AG09319 (cell line): ENCODE measurements around the gene SFMBT2.

Experiments
- DNase-seq: peaks from one replicate; pipeline ENCODE4 v3.0.0-alpha.2; 2010; ENCODE audit warnings: low read depth; ENCODE audit errors: extremely low read depth
- TF ChIP-seq, protein P1 (sequence below): IDR thresholded peaks from 2 replicates; pipeline ENCODE4 v1.5.1; 2011; ENCODE audit warnings: low read depth, mild to moderate bottlenecking, inconsistent platforms, low read length, moderate library complexity

SFMBT2 gene

DNA sequence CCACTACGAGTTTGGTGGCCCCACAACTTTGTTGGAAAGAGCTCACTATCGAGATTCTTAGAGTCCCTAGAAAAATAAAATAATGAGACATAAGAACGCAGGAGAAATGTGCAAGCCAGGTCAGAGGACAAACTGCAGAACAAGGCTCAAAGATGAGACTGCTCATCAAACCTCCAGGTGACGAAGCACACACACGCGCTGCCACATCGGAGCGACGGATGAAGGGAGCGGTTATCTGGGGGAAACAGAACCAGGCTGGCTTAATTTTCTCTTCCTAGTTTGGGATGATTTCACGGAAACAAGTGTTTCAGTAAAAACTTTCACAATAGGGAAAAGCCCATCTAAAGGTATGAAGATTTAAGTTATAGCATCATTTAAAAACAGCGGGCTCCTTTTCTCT, 231.3 kb downstream of the SFMBT2 start:
- DNase-seq: no peak
- TF ChIP-seq, protein P1, sequence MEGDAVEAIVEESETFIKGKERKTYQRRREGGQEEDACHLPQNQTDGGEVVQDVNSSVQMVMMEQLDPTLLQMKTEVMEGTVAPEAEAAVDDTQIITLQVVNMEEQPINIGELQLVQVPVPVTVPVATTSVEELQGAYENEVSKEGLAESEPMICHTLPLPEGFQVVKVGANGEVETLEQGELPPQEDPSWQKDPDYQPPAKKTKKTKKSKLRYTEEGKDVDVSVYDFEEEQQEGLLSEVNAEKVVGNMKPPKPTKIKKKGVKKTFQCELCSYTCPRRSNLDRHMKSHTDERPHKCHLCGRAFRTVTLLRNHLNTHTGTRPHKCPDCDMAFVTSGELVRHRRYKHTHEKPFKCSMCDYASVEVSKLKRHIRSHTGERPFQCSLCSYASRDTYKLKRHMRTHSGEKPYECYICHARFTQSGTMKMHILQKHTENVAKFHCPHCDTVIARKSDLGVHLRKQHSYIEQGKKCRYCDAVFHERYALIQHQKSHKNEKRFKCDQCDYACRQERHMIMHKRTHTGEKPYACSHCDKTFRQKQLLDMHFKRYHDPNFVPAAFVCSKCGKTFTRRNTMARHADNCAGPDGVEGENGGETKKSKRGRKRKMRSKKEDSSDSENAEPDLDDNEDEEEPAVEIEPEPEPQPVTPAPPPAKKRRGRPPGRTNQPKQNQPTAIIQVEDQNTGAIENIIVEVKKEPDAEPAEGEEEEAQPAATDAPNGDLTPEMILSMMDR: no peak

DNA sequence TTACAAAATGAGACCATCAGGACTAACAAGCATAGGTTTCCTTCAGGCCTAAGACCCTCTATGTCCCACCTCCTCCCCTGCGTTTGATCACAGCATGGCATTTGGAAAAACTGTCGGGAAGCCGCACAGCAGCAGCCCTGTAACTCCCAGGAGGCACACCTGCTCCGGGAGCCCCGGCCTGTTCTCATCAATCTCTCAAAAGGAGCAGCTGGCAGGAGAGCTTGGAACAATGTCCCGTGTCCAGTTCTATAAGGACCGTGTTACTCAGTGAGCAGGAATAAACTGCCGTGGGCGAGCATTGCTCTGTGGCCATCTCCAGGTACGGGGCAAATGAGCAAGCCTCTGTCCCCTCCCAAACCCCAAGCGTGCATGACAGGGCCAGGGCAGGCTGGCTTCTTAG, 236.9 kb downstream of the SFMBT2 start:
- TF ChIP-seq, protein P1: no peak
- no peak for DNase-seq

DNA sequence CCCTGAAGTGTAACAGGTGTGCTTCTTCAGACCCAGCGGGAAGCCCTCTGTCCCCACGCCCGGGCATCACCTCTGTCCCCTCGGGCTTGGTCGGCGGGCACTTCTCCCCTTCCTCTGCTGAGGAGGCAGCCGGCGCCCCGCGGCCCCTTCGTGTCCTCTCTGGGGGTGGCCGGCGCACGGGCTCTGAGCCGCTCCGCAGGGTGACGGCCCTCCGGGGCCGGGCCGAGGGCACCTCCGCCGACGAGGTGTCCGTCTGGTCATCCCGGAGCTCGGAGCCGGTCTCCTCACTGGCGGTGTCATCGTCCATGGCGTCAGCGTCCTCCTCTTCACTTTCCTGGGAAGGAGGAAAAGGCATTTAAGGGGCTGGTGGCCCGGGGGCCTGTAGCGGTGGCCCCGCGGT, 239.0 kb downstream of the SFMBT2 start:
- TF ChIP-seq, protein P1: no peak
- DNase-seq: no peak

DNA sequence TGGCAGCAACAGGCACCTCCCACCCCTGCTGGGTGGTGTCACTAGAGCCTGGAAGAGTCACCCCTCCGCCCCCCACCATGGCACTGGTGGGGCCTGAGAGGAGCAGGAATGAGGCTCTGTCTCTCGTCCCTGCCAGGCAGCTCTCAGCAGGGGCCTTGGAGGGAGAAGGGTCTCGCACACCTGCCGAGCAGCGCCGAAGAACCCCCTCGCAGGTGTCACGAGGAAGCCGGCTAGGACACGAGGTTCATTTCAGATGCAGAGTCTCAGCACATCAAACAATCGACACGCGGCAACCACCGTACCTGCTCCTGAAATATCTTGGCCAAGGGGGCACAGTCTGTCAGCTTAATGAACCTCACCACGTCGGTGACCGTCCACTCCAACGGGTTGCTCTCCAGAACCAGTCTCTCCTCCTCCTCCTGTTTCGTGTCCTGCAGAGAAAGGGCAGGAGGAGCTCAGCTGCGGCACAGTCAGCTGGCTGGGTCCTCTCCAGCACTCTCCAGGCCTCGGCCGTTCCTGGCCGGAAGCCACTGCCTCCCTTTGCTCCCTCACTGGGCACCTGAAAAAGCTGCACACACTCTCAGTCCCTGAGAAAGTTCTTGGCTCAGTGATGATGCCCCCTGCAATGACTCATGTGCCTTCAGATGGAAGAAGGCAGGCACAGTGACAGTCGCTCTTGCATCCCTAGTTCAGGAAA, 240.1 kb downstream of the SFMBT2 start:
- TF ChIP-seq, protein P1: no peak
- DNase-seq: no peak

DNA sequence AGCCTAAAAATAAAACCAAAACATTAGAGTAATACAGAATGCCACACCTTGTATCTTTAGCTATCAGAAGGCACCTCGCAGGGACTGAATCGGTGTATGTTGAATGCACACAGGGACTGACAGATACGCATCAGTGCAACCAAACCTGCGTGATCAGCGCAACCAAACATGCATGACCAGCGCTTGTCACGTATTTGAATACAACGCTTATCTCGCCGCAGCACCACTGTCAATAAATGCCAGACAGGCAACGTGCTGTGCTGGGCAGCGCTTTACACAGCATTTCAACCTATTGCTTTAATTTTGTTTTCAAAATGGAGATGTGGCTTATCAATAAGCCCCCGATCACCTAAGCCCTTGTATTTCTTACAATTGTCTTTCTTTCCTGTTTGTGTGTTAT, 242.4 kb downstream of the SFMBT2 start:
- TF ChIP-seq, protein P1: no peak
- DNase-seq: no peak

DNA sequence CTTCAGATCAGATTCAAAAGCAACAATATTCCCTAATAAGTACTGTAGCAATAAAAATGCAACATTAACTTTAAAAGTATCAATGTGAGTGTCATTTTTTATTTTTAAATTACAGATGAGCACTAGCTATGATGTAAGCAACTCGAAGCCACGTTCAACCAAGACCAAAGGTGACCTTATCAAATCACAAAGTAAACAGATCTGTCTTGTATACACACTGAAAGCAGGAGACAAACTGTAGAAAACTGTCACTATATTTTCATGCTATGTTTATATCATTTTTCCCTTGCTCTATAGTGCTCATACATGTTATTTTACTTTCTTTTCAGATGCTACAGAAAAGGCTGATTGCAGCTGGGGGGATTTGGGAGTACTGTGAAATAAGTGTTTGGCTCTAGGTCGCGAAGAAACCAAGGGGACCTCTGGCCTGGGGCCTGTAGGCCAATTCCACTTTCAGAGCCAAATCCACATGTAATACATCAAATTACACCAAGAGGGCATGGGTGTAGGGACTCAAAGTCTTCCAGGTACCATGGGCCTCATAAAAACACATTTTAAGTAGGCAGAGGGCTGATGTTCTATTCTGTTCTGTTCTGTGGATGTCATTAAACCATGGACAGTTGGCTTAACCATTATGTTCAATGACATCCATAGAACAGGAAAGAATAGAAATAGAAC, 245.2 kb downstream of the SFMBT2 start:
- DNase-seq: no peak
- TF ChIP-seq, protein P1: no peak

DNA sequence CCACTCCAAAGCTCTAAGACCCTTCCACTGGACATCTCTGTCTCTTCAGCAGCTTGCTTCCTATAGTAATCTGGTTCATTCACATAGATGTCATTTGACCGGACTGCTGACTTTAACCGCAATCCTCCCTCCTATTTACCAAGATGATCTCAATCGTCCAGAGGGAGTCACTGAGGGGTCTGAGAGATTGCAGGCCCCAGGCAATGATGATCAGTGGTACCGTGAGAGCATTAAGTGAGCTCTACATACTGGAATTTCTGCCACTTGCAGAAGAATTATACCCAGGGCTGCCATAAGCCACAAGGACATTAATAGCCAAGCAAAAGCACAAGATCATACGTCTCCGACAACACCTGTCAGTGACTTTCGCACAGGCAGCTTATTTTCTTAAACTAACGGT, 245.9 kb downstream of the SFMBT2 start:
- TF ChIP-seq, protein P1: no peak
- no peak for DNase-seq
